IMR-90 (cell line): ENCODE results near the gene CUTC. TPM values are rescaled to one million over a fixed set of nuclear protein-coding genes. Genes with fewer than 3 reads are reported as not detected.

Source experiments
- ATAC-seq: fragments of 200-7000 bp; cut with Tn5 transposase; 2 replicates; pipeline ENCODE4 v1.9.1; 2020; ENCODE audit warnings: low read depth, mild to moderate bottlenecking, moderate library complexity
- BruUV-seq: library from RNA; stranded (reverse); fragments of 400-500 nt; replicated peaks from 2 replicates; lab custom pipeline; 2021; lab: Mats Ljungman, UMichigan
- CTCF ChIA-PET: fragments of 300-600 bp; formaldehyde crosslinking; extraction: SDS; loops from one replicate; lab custom pipeline; 2021; ENCODE audit warnings: antibody characterized with exemption; lab: Yijun Ruan, JAX
- POLR2A ChIA-PET: fragments of 300-600 bp; sonication (Branson Sonifier 250); formaldehyde crosslinking; loops from one replicate; lab custom pipeline; 2022; ENCODE audit warnings: antibody characterized with exemption; ENCODE audit not compliant: unreplicated experiment; lab: Charles Lee
- DNase-seq: peaks from one replicate; pipeline ENCODE4 v3.0.0; 2013
- H2AFZ ChIP-seq: replicated peaks from 2 replicates; pipeline ENCODE3; 2013; ENCODE audit warnings: low read length, mild to moderate bottlenecking; ENCODE audit not compliant: poor library complexity
- H2AK5ac ChIP-seq: 2 replicates; pipeline ENCODE4 v1.6.1; 2013; ENCODE audit warnings: low read depth, low read length, inconsistent platforms
- H2AK9ac ChIP-seq: replicated peaks from 2 replicates; pipeline ENCODE3; 2013; ENCODE audit warnings: mild to moderate bottlenecking, low read depth, low read length, moderate library complexity; ENCODE audit not compliant: poor library complexity
- H2BK120ac ChIP-seq: 2 replicates; pipeline ENCODE4 v1.6.1; 2013; ENCODE audit warnings: low read depth, low read length, inconsistent platforms
- H2BK15ac ChIP-seq: 3 replicates; pipeline ENCODE4 v1.6.1; 2013; ENCODE audit warnings: low read depth, low read length, inconsistent platforms
- H2BK20ac ChIP-seq: 2 replicates; pipeline ENCODE4 v1.6.1; 2013; ENCODE audit warnings: low read depth, mild to moderate bottlenecking, inconsistent platforms, low read length, moderate library complexity
- H2BK5ac ChIP-seq: 2 replicates; pipeline ENCODE4 v1.6.1; 2013; ENCODE audit warnings: mild to moderate bottlenecking, low read depth, low read length, inconsistent platforms; ENCODE audit not compliant: poor library complexity, severe bottlenecking
- H3K14ac ChIP-seq: replicated peaks from 2 replicates; pipeline ENCODE4 v1.6.1; 2013; ENCODE audit warnings: low read depth, low read length, inconsistent platforms
- H3K18ac ChIP-seq: 2 replicates; pipeline ENCODE4 v1.6.1; 2013; ENCODE audit warnings: low read depth, low read length, control low read depth
- H3K23ac ChIP-seq: 2 replicates; pipeline ENCODE4 v1.6.1; 2013; ENCODE audit warnings: low read depth, low read length, inconsistent platforms
- H3K27ac ChIP-seq: 2 replicates; pipeline ENCODE4 v1.5.1; 2013; ENCODE audit warnings: mild to moderate bottlenecking, control low read depth, low read length; ENCODE audit not compliant: insufficient read depth
- H3K27me3 ChIP-seq: 2 replicates; pipeline ENCODE4 v1.6.1; 2013; ENCODE audit warnings: low read length; ENCODE audit not compliant: control insufficient read depth, insufficient read depth
- H3K36me3 ChIP-seq: 2 replicates; pipeline ENCODE4 v1.6.1; 2013; ENCODE audit warnings: low read length, mixed read lengths; ENCODE audit not compliant: control insufficient read depth, insufficient read depth
- H3K4ac ChIP-seq: 2 replicates; pipeline ENCODE4 v1.6.1; 2013; ENCODE audit warnings: low read depth, low read length, inconsistent platforms
- H3K4me1 ChIP-seq: 2 replicates; pipeline ENCODE4 v1.6.1; 2013; ENCODE audit warnings: low read length, mixed read lengths; ENCODE audit not compliant: control insufficient read depth, insufficient read depth
- H3K4me2 ChIP-seq: 2 replicates; pipeline ENCODE4 v1.6.1; 2013; ENCODE audit warnings: low read depth, mild to moderate bottlenecking, control low read depth, low read length, moderate library complexity
- H3K4me3 ChIP-seq: 2 replicates; pipeline ENCODE4 v1.5.1; 2013; ENCODE audit warnings: low read depth, mild to moderate bottlenecking, control low read depth, low read length, moderate library complexity; ENCODE audit not compliant: insufficient read depth
- H3K56ac ChIP-seq: 2 replicates; pipeline ENCODE4 v1.6.1; 2013; ENCODE audit warnings: low read length, inconsistent platforms; ENCODE audit not compliant: insufficient read depth; ENCODE audit errors: extremely low read depth
- H3K79me1 ChIP-seq, 2 experiments: 2 replicates each; pipeline ENCODE4 v1.6.1; 2013; ENCODE audit warnings: low read length in 2 of 2, inconsistent platforms in 1 of 2, low read depth in 1 of 2
- H3K9ac ChIP-seq: 2 replicates; pipeline ENCODE4 v1.6.1; 2013; ENCODE audit warnings: low read depth, low read length, control low read depth
- H3K9me1 ChIP-seq: 2 replicates; pipeline ENCODE4 v1.6.1; 2013; ENCODE audit warnings: low read length, inconsistent platforms; ENCODE audit not compliant: insufficient read depth
- H3K9me3 ChIP-seq: 2 replicates; pipeline ENCODE4 v1.6.1; 2013; ENCODE audit warnings: low read length; ENCODE audit not compliant: control insufficient read depth, insufficient read depth
- H4K20me1 ChIP-seq: 2 replicates; pipeline ENCODE4 v1.6.1; 2013; ENCODE audit warnings: low read length, inconsistent platforms; ENCODE audit not compliant: insufficient read depth
- H4K5ac ChIP-seq: 2 replicates; pipeline ENCODE4 v1.6.1; 2013; ENCODE audit warnings: mild to moderate bottlenecking, low read depth, low read length, control low read depth
- H4K8ac ChIP-seq, 2 experiments: 2 replicates each; pipeline ENCODE4 v1.6.1; 2013; ENCODE audit warnings: low read depth in 2 of 2, low read length in 2 of 2, control low read depth in 1 of 2, inconsistent platforms in 1 of 2
- H4K91ac ChIP-seq: 2 replicates; pipeline ENCODE4 v1.6.1; 2013; ENCODE audit warnings: low read depth, low read length, inconsistent platforms; ENCODE audit not compliant: insufficient read depth
- BHLHE40 ChIP-seq: fragments of 150-350 bp; IDR thresholded peaks from 2 replicates; pipeline ENCODE4 v1.6.1; 2016; ENCODE audit warnings: mild to moderate bottlenecking, low read depth, low read length
- CEBPB ChIP-seq: IDR thresholded peaks from 2 replicates; pipeline ENCODE4 v1.6.1; 2012; ENCODE audit warnings: low read depth, low read length, improper control_type of control experiment
- CHD1 ChIP-seq: IDR thresholded peaks from 2 replicates; pipeline ENCODE4 v1.6.1; 2012; ENCODE audit warnings: low read depth, low read length, improper control_type of control experiment
- FOS ChIP-seq: fragments of 150-350 bp; IDR thresholded peaks from 2 replicates; pipeline ENCODE4 v1.6.1; 2016; ENCODE audit warnings: low read depth, low read length
- MAFK ChIP-seq: IDR thresholded peaks from 2 replicates; pipeline ENCODE4 v1.6.1; 2012; ENCODE audit warnings: low read depth, low read length, improper control_type of control experiment
- MAZ ChIP-seq: IDR thresholded peaks from 2 replicates; pipeline ENCODE4 v1.6.1; 2012; ENCODE audit warnings: low read depth, mild to moderate bottlenecking, low read length, improper control_type of control experiment, moderate library complexity, borderline replicate concordance
- MXI1 ChIP-seq: IDR thresholded peaks from 2 replicates; pipeline ENCODE4 v1.6.1; 2012; ENCODE audit warnings: low read depth, mild to moderate bottlenecking, low read length, moderate library complexity, borderline replicate concordance
- NFE2L2 ChIP-seq: fragments of 150-350 bp; IDR thresholded peaks from 2 replicates; pipeline ENCODE4 v1.6.1; 2016; ENCODE audit warnings: low read depth, mild to moderate bottlenecking, low read length
- POLR2A ChIP-seq: IDR thresholded peaks from 2 replicates; pipeline ENCODE4 v1.6.1; 2012; ENCODE audit warnings: mild to moderate bottlenecking, low read depth, low read length
- RAD21 ChIP-seq: IDR thresholded peaks from 2 replicates; pipeline ENCODE4 v1.6.1; 2012; ENCODE audit warnings: low read length, improper control_type of control experiment
- RCOR1 ChIP-seq: IDR thresholded peaks from 2 replicates; pipeline ENCODE4 v1.6.1; 2012; ENCODE audit warnings: mild to moderate bottlenecking, low read length, improper control_type of control experiment; ENCODE audit not compliant: insufficient replicate concordance
- SMC3 ChIP-seq: fragments of 150-350 bp; IDR thresholded peaks from 2 replicates; pipeline ENCODE4 v1.6.1; 2016; ENCODE audit warnings: low read depth, mild to moderate bottlenecking, antibody characterized with exemption, low read length, moderate library complexity
- dilution Hi-C: fragments of 300-500 bp; cut with HindIII; formaldehyde crosslinking; loops from one replicate; pipeline ENCODE4 v1.14.3; 2018; ENCODE audit warnings: low sequenced_read_pairs; ENCODE audit not compliant: unreplicated experiment
- in situ Hi-C: fragments of 300-500 bp; cut with MboI; formaldehyde crosslinking; loops from 3 replicates; pipeline ENCODE4 v1.14.3; 2019; ENCODE audit warnings: low sequenced_read_pairs, inconsistent platforms, mixed read lengths
- intact Hi-C: fragments of 100-400 bp; cut with micrococcal nuclease; formaldehyde crosslinking; loops from 2 replicates; pipeline ENCODE4 v1.10.0; 2022
- polyA plus RNA-seq, 3 experiments: library from polyadenylated mRNA; depleted of rRNA; stranded (reverse); fragments of >200 nt; gene quantifications; 2 replicates each; pipeline ENCODE4 v1.2.3, GENCODE V29; 2012; ENCODE audit warnings: low replicate concordance in 1 of 3
- total RNA-seq: library from RNA; depleted of rRNA; stranded (reverse); fragments of >200 nt; gene quantifications from 2 replicates; pipeline ENCODE4 v1.2.3, GENCODE V29; 2012
- TF ChIP-seq, protein P1 (sequence below): conservative IDR thresholded peaks from 2 replicates; pipeline ENCODE4 v1.5.1; 2012; ENCODE audit warnings: mild to moderate bottlenecking, low read depth, low read length, improper control_type of control experiment

Gene CUTC
- total and polyA plus RNA-seq, 2 of the 4 experiments (the other 2 are of a cell fraction) = 7.0 to 10.2 TPM

GRCh38 chr10:99750641-99751040 lies 18.6 kb downstream of the CUTC start:
- H2AK9ac ChIP-seq = no peak overlapping the region
- no TSS peak for BruUV-seq
- H3K27me3 ChIP-seq = no peaks in the 10 kb centered on the region
- no peaks in the 10 kb centered on the region for H4K20me1 ChIP-seq
- no peak overlapping the region for H3K18ac ChIP-seq
- no peak overlapping the region for H2BK120ac ChIP-seq
- no peak overlapping the region for H3K9ac ChIP-seq
- H2BK20ac ChIP-seq = no peak overlapping the region
- H2BK5ac ChIP-seq = no peak overlapping the region
- dilution Hi-C loops = no loop called here
- no peaks in the 10 kb centered on the region; a peak in 1 of 4 replicates for H3K79me1 ChIP-seq
- H4K5ac ChIP-seq = no peak overlapping the region
- no peak overlapping the region for H2BK15ac ChIP-seq
- H3K14ac ChIP-seq = no peak overlapping the region
- no peak overlapping the region for H3K23ac ChIP-seq
- ChIA-PET POLR2A (no interaction called here), CTCF (no interaction called here)
- no peak overlapping the region for H3K4ac ChIP-seq
- no peak overlapping the region for H2AK5ac ChIP-seq
- TF ChIP-seq POLR2A (no peak), CEBPB (no peak), CHD1 (no peak), BHLHE40 (no peak), RCOR1 (no peak), SMC3 (no peak), MAFK (no peak), RAD21 (no peak), MAZ (no peak), FOS (no peak), MXI1 (no peak), NFE2L2 (no peak)
- TF ChIP-seq, protein P1, sequence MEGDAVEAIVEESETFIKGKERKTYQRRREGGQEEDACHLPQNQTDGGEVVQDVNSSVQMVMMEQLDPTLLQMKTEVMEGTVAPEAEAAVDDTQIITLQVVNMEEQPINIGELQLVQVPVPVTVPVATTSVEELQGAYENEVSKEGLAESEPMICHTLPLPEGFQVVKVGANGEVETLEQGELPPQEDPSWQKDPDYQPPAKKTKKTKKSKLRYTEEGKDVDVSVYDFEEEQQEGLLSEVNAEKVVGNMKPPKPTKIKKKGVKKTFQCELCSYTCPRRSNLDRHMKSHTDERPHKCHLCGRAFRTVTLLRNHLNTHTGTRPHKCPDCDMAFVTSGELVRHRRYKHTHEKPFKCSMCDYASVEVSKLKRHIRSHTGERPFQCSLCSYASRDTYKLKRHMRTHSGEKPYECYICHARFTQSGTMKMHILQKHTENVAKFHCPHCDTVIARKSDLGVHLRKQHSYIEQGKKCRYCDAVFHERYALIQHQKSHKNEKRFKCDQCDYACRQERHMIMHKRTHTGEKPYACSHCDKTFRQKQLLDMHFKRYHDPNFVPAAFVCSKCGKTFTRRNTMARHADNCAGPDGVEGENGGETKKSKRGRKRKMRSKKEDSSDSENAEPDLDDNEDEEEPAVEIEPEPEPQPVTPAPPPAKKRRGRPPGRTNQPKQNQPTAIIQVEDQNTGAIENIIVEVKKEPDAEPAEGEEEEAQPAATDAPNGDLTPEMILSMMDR = no peak
- H3K27ac ChIP-seq = no peak overlapping the region
- H4K91ac ChIP-seq = no peak overlapping the region
- intact Hi-C loops = no loop called here
- peaks cover 14% of the 10 kb centered on the region for H3K36me3 ChIP-seq
- no peak overlapping the region for H3K4me2 ChIP-seq
- no peaks in the 10 kb centered on the region for H3K9me3 ChIP-seq
- H3K9me1 ChIP-seq = no peaks in the 10 kb centered on the region
- DNase-seq (no peak), ATAC-seq (no peak)
- in situ Hi-C loops = no loop called here
- no peak overlapping the region for H4K8ac ChIP-seq
- no peak overlapping the region for H2AFZ ChIP-seq
- peaks cover 2% of the 10 kb centered on the region; the same call in 1 of the 2 replicates for H3K4me1 ChIP-seq
- no peak overlapping the region for H3K4me3 ChIP-seq
- no peak overlapping the region for H3K56ac ChIP-seq
